H1 (cell line): ENCODE data around the gene PRTG.
"Not testable (repeated sequence)": the region's sequence is repeated elsewhere in the genome, so short reads cannot be mapped to it uniquely, and the experiment has no call there.

Source experiments
- ATF3 ChIP-seq: IDR thresholded peaks from 2 replicates; pipeline ENCODE4 v1.6.1; 2011; ENCODE audit warnings: low read depth, mild to moderate bottlenecking, low read length; ENCODE audit not compliant: insufficient read depth
- CEBPB ChIP-seq: IDR thresholded peaks from 2 replicates; pipeline ENCODE4 v1.6.1; 2012; ENCODE audit warnings: low read depth, low read length
- CHD2 ChIP-seq: IDR thresholded peaks from 2 replicates; pipeline ENCODE4 v1.6.1; 2012; ENCODE audit warnings: low read length, improper control_type of control experiment
- CTCF ChIP-seq, 3 experiments: IDR thresholded peaks; 1 replicate in 2 of 3; 2 replicates in 1 of 3; pipeline versions ENCODE4 v1.5.1 to v1.6.1; 2011; ENCODE audit warnings: low read length in 3 of 3, mild to moderate bottlenecking in 3 of 3, inconsistent platforms in 2 of 3, low read depth in 1 of 3, moderate library complexity in 1 of 3; ENCODE audit not compliant: insufficient read depth in 1 of 3; ENCODE audit errors: control extremely low read depth in 1 of 3
- EGR1 ChIP-seq: IDR thresholded peaks from 2 replicates; pipeline ENCODE4 v1.6.1; 2011; ENCODE audit warnings: low read depth, low read length, borderline replicate concordance
- GABPA ChIP-seq: IDR thresholded peaks from 2 replicates; pipeline ENCODE4 v1.6.1; 2011; ENCODE audit warnings: mild to moderate bottlenecking, low read length, moderate library complexity, borderline replicate concordance; ENCODE audit not compliant: insufficient read depth
- JUND ChIP-seq: IDR thresholded peaks from 2 replicates; pipeline ENCODE4 v1.6.1; 2011; ENCODE audit warnings: mild to moderate bottlenecking, improper control_type of control experiment, low read length
- KDM1A ChIP-seq: fragments of 200-600, 300-600 bp; sonication (generic); IDR thresholded peaks from 2 replicates; pipeline ENCODE4 v1.7.1; 2016; ENCODE audit warnings: mild to moderate bottlenecking, low read length, borderline replicate concordance
- POLR2A ChIP-seq, 2 experiments: IDR thresholded peaks; 1 replicate in 1 of 2; 2 replicates in 1 of 2; pipeline ENCODE4 v1.6.1; 2011; ENCODE audit warnings: low read depth in 2 of 2, low read length in 2 of 2, mild to moderate bottlenecking in 2 of 2; ENCODE audit errors: control extremely low read depth in 1 of 2
- POLR2AphosphoS5 ChIP-seq: IDR thresholded peaks from 2 replicates; pipeline ENCODE4 v1.6.1; 2011; ENCODE audit warnings: low read depth, low read length
- RNF2 ChIP-seq: fragments of 200-900, 300-1000 bp; sonication (generic); IDR thresholded peaks from 2 replicates; pipeline ENCODE4 v1.7.1; 2016; ENCODE audit warnings: borderline replicate concordance, low read depth, mild to moderate bottlenecking, antibody characterized with exemption, low read length; ENCODE audit not compliant: poor library complexity, severe bottlenecking; ENCODE audit errors: missing control alignments
- SIN3A ChIP-seq, 2 experiments: IDR thresholded peaks in 1 of 2; conservative IDR thresholded peaks in 1 of 2; 2 replicates each; pipeline ENCODE4 v1.6.1; 2011 to 2012; ENCODE audit warnings: low read length in 2 of 2, improper control_type of control experiment in 1 of 2, low read depth in 1 of 2, mild to moderate bottlenecking in 1 of 2
- YY1 ChIP-seq: IDR thresholded peaks from 2 replicates; pipeline ENCODE4 v1.6.1; 2011; ENCODE audit warnings: low read depth, mild to moderate bottlenecking, low read length
- ZNF274 ChIP-seq: IDR thresholded peaks from 2 replicates; pipeline ENCODE4 v1.7.0; 2012; ENCODE audit warnings: low read length, borderline replicate concordance; ENCODE audit errors: extremely low read depth

GRCh38 chr15:55753433-55753832, 10.5 kb upstream of the PRTG start:
- TF ChIP-seq CEBPB; EGR1; ATF3; CHD2; POLR2A (IDR thresholded peaks at IDR 0.05; ENCODE audit: control extremely low read depth in 1 of 2, low read depth in 2 of 2, low read length in 2 of 2); POLR2AphosphoS5; ZNF274; KDM1A; CTCF (IDR thresholded peaks at IDR 0.05; ENCODE audit: control extremely low read depth in 1 of 3, insufficient read depth in 1 of 3, low read depth in 1 of 3, low read length in 3 of 3); YY1; SIN3A (conservative IDR thresholded peaks at IDR 0.05 in 1 of 2, IDR thresholded peaks at IDR 0.05 in 1 of 2; ENCODE audit: low read depth in 1 of 2, low read length in 2 of 2); GABPA; RNF2; JUND: not testable (repeated sequence)
